HAP-1 (cell line): ENCODE results near the gene CTDSP2.
"Not testable (repeated sequence)": the region's sequence is repeated elsewhere in the genome, so short reads cannot be mapped to it uniquely, and the experiment has no call there.

Experiments used
- DNase-seq, 2 experiments: peaks; one replicate each; pipeline ENCODE4 v3.0.0-alpha.2; 2016 to 2020; ENCODE audit warnings: low spot score in 2 of 2
- H3K27me3 ChIP-seq: fragments of 250-450 bp; sonication (Bioruptor Pico); 2 replicates; pipeline ENCODE4 v1.5.1; 2020; ENCODE audit warnings: low read depth, mild to moderate bottlenecking, moderate library complexity
- H3K36me3 ChIP-seq: fragments of 250-450 bp; sonication (Bioruptor Pico); replicated peaks from 2 replicates; pipeline ENCODE4 v1.5.1; 2020; ENCODE audit warnings: mild to moderate bottlenecking
- H3K4me1 ChIP-seq: fragments of 250-450 bp; sonication (Bioruptor Pico); 2 replicates; pipeline ENCODE4 v1.5.1; 2020; ENCODE audit warnings: mild to moderate bottlenecking
- H3K4me3 ChIP-seq: fragments of 250-450 bp; sonication (Bioruptor Pico); 2 replicates; pipeline ENCODE4 v1.5.1; 2020; ENCODE audit warnings: mild to moderate bottlenecking, moderate library complexity
- H3K9me3 ChIP-seq: fragments of 250-450 bp; sonication (Bioruptor Pico); 2 replicates; pipeline ENCODE4 v1.5.1; 2020; ENCODE audit warnings: mild to moderate bottlenecking, moderate library complexity
- in situ Hi-C: fragments of 300-500 bp; cut with MboI; formaldehyde crosslinking; loops from 3 replicates; pipeline ENCODE4 v1.14.3; 2020; ENCODE audit warnings: low sequenced_read_pairs, inconsistent platforms, mixed read lengths

The CTDSP2 gene

GRCh38 chr12:57852620-57853500, 6.3 kb upstream of the CTDSP2 start:
- Histone ChIP-seq H3K27me3 (peaks cover 21% of the 10 kb centered on the region; the same call in 1 of the 2 replicates), H3K4me1 (no peaks in the 10 kb centered on the region), H3K9me3 (no peaks in the 10 kb centered on the region), H3K36me3 (no peaks in the 10 kb centered on the region), H3K4me3 (no peak overlapping the region)
- DNase-seq = no peak
- in situ Hi-C loops = no loop called here

- Histone ChIP-seq H3K27me3 (peaks cover 21% of the 10 kb centered on the region; the same call in 1 of the 2 replicates), H3K4me3 (no peak overlapping the region), H3K9me3 (no peaks in the 10 kb centered on the region), H3K36me3 (no peaks in the 10 kb centered on the region), H3K4me1 (peaks cover 2% of the 10 kb centered on the region; the same call in 1 of the 2 replicates)
- no peak for DNase-seq
- in situ Hi-C loops = no loop called here
Observed at GRCh38 chr12:57852200-57852599, 5.7 kb upstream of the CTDSP2 start.

- H3K4me3 ChIP-seq = no peak overlapping the region
- H3K9me3 ChIP-seq = no peaks in the 10 kb centered on the region
- H3K4me1 ChIP-seq = peaks cover 4% of the 10 kb centered on the region; the same call in 1 of the 2 replicates
- in situ Hi-C loops = no loop called here
- H3K36me3 ChIP-seq = no peaks in the 10 kb centered on the region
- peaks cover 21% of the 10 kb centered on the region; the same call in 1 of the 2 replicates for H3K27me3 ChIP-seq
- DNase-seq = no peak
Observed at GRCh38 chr12:57851552-57851951, 5.0 kb upstream of the CTDSP2 start.

- Histone ChIP-seq H3K36me3 (no peaks in the 10 kb centered on the region; the same call in 1 of the 2 replicates), H3K4me3 (no peak overlapping the region), H3K9me3 (no peaks in the 10 kb centered on the region), H3K4me1 (peaks cover 4% of the 10 kb centered on the region; the same call in 1 of the 2 replicates), H3K27me3 (peaks cover 21% of the 10 kb centered on the region; the same call in 1 of the 2 replicates)
- in situ Hi-C loops = no loop called here
- DNase-seq = no peak
Observed at GRCh38 chr12:57850854-57851430, 4.4 kb upstream of the CTDSP2 start.

GRCh38 chr12:57849447-57849846, 2.9 kb upstream of the CTDSP2 start:
- DNase-seq, in situ Hi-C loops, H3K9me3 ChIP-seq, H3K4me1 ChIP-seq, H3K4me3 ChIP-seq, H3K36me3 ChIP-seq: not testable (repeated sequence)
- H3K27me3 ChIP-seq = peaks cover 21% of the 10 kb centered on the region; the same call in 1 of the 2 replicates

GRCh38 chr12:57849035-57849434, 2.5 kb upstream of the CTDSP2 start:
- peaks cover 21% of the 10 kb centered on the region; the same call in 1 of the 2 replicates for H3K27me3 ChIP-seq
- H3K9me3 ChIP-seq = no peaks in the 10 kb centered on the region
- in situ Hi-C loops = no loop called here
- H3K4me3 ChIP-seq = no peak overlapping the region
- no peak for DNase-seq
- peaks cover 10% of the 10 kb centered on the region for H3K4me1 ChIP-seq
- H3K36me3 ChIP-seq = no peaks in the 10 kb centered on the region; the same call in 1 of the 2 replicates

GRCh38 chr12:57848208-57848607, 1.7 kb upstream of the CTDSP2 start:
- Histone ChIP-seq H3K4me1 (peaks cover 13% of the 10 kb centered on the region), H3K36me3 (no peaks in the 10 kb centered on the region; the same call in 1 of the 2 replicates), H3K4me3 (no peak overlapping the region), H3K27me3 (peaks cover 21% of the 10 kb centered on the region; the same call in 1 of the 2 replicates), H3K9me3 (no peaks in the 10 kb centered on the region)
- DNase-seq = no peak
- in situ Hi-C loops = no loop called here

- Histone ChIP-seq H3K4me1 (peaks cover 18% of the 10 kb centered on the region), H3K36me3 (no peaks in the 10 kb centered on the region; the same call in 1 of the 2 replicates), H3K27me3 (peaks cover 10% of the 10 kb centered on the region; the same call in 1 of the 2 replicates), H3K9me3 (no peaks in the 10 kb centered on the region), H3K4me3 (peak overlapping the region; percentile 99)
- in situ Hi-C loops = no loop called here
- DNase-seq = no peak
Observed at GRCh38 chr12:57846285-57846576, 298 bp downstream of the CTDSP2 start.

GRCh38 chr12:57845478-57846284, 848 bp downstream of the CTDSP2 start:
- DNase-seq = peak; percentile 32 to 78
- Histone ChIP-seq H3K36me3 (no peaks in the 10 kb centered on the region; the same call in 1 of the 2 replicates), H3K4me3 (peak overlapping the region; percentile 99), H3K4me1 (peaks cover 23% of the 10 kb centered on the region), H3K27me3 (peaks cover 4% of the 10 kb centered on the region; the same call in 1 of the 2 replicates), H3K9me3 (no peaks in the 10 kb centered on the region)
- in situ Hi-C loops = no loop called here

GRCh38 chr12:57844709-57845477, 1.6 kb downstream of the CTDSP2 start:
- no peaks in the 10 kb centered on the region; the same call in 1 of the 2 replicates for H3K36me3 ChIP-seq
- peak; percentile 49 to 71 for DNase-seq
- H3K4me3 ChIP-seq = peak overlapping the region; percentile 99
- in situ Hi-C loops = no loop called here
- H3K27me3 ChIP-seq = no peaks in the 10 kb centered on the region
- peaks cover 24% of the 10 kb centered on the region for H3K4me1 ChIP-seq
- no peaks in the 10 kb centered on the region for H3K9me3 ChIP-seq

- DNase-seq = peak in 1 of 2 experiments; percentile 55
- no peaks in the 10 kb centered on the region; the same call in 1 of the 2 replicates for H3K36me3 ChIP-seq
- H3K4me1 ChIP-seq = peaks cover 28% of the 10 kb centered on the region
- in situ Hi-C loops = no loop called here
- no peaks in the 10 kb centered on the region for H3K27me3 ChIP-seq
- H3K4me3 ChIP-seq = no peak overlapping the region
- H3K9me3 ChIP-seq = no peaks in the 10 kb centered on the region
Observed at GRCh38 chr12:57842342-57843294, 3.9 kb downstream of the CTDSP2 start.

GRCh38 chr12:57841445-57841844, 5.1 kb downstream of the CTDSP2 start:
- no peaks in the 10 kb centered on the region; the same call in 1 of the 2 replicates for H3K36me3 ChIP-seq
- H3K27me3 ChIP-seq = no peaks in the 10 kb centered on the region
- DNase-seq = no peak
- no peak overlapping the region for H3K4me3 ChIP-seq
- in situ Hi-C loops = no loop called here
- peaks cover 36% of the 10 kb centered on the region for H3K4me1 ChIP-seq
- H3K9me3 ChIP-seq = no peaks in the 10 kb centered on the region
